Right atrium auricular region (tissue), 2 donors: Measurements from ENCODE around the gene TTLL12. TPM values are rescaled to one million over a fixed set of nuclear protein-coding genes. Genes with fewer than 3 reads are reported as not detected.
A peak's percentile ranks its signal among the peaks of the same experiment; 100 is the strongest.
"Not testable (repeated sequence)": the region's sequence is repeated elsewhere in the genome, so short reads cannot be mapped to it uniquely, and the experiment has no call there.

ENCODE experiments used
- DNase-seq: peaks from one replicate; pipeline ENCODE4 v3.0.0-alpha.2; 2019; ENCODE audit warnings: low spot score
- H3K27ac ChIP-seq, 2 donors: fragments of 200-600 bp; sonication (generic); 1 replicate in 1 of 2; 2 replicates in 1 of 2; pipeline ENCODE4 v1.5.1; 2016 to 2019
- H3K27me3 ChIP-seq, 2 donors: fragments of 200-600 bp; sonication (generic); one replicate each; pipeline versions ENCODE4 v1.5.1 to v1.6.0; 2017 to 2019
- H3K36me3 ChIP-seq: fragments of 200-600 bp; sonication (generic); one replicate; pipeline ENCODE4 v1.5.1; 2016
- H3K4me1 ChIP-seq, 2 donors: fragments of 200-600 bp; sonication (generic); one replicate each; pipeline versions ENCODE4 v1.5.1 to v1.6.0; 2017 to 2019
- H3K4me3 ChIP-seq, 2 donors: fragments of 200-600 bp; sonication (generic); 1 replicate in 1 of 2; 2 replicates in 1 of 2; pipeline ENCODE4 v1.5.1; 2017 to 2019; ENCODE audit warnings: mild to moderate bottlenecking in 1 of 2, moderate library complexity in 1 of 2
- H3K9me3 ChIP-seq, 2 donors: fragments of 200-600 bp; sonication (generic); one replicate each; pipeline ENCODE4 v1.5.1; 2019
- CTCF ChIP-seq, 2 donors: fragments of 200-600 bp; sonication (generic); IDR thresholded peaks; one replicate each; pipeline ENCODE4 v1.5.1; 2019; ENCODE audit warnings: antibody characterized with exemption in 2 of 2
- total RNA-seq, 2 donors: library from RNA; depleted of rRNA; stranded (reverse); fragments of >200 nt; gene quantifications; one replicate each; pipeline ENCODE4 v1.1.0, GENCODE V29; 2016

TTLL12 gene
- total RNA-seq, 2 donors from 2014 or later = 11.4 to 15.1 TPM

- TF ChIP-seq CTCF (IDR thresholded peaks at IDR 0.05) = no peak
Measured at GRCh38 chr22:43148581-43148980, 38.4 kb downstream of the TTLL12 start.

DNA sequence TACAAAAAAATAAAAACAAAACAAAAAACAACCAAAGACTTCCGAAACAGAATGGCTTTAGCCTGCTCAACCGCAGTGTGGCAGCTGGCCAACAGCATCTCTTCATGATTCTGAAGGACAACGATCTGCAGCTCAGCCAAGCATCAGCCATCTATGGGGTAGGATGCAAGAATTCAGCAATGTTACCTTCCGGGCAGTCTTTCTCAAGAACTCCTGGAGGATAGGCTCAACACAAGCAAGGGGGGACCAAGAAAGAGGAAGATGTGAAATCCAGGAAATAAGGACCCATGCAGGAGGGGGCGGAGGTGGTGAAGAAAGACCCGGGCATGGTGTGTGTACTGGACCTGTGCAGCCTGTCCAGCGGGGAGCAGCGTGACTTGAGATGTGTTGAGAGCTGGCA is 39.1 kb downstream of the TTLL12 start:
- no peak for DNase-seq
- Histone ChIP-seq H3K4me1 (peaks cover 0 to 21% of the 10 kb centered on the region in 2 donors), H3K4me3 (no peak overlapping the region), H3K36me3 (no peaks in the 10 kb centered on the region), H3K27me3 (no peaks in the 10 kb centered on the region), H3K9me3 (no peaks in the 10 kb centered on the region), H3K27ac (no peak overlapping the region)
- TF ChIP-seq CTCF (IDR thresholded peaks at IDR 0.05) = no peak

More at GRCh38 chr22:43148581-43148980, 38.4 kb downstream of the TTLL12 start:
- Histone ChIP-seq H3K27me3 (no peaks in the 10 kb centered on the region), H3K27ac (no peak overlapping the region), H3K9me3 (no peaks in the 10 kb centered on the region), H3K4me3 (no peak overlapping the region), H3K36me3 (no peaks in the 10 kb centered on the region), H3K4me1 (peaks cover 0 to 23% of the 10 kb centered on the region in 2 donors)
- no peak for DNase-seq

GRCh38 chr22:43146332-43146731 is 40.6 kb downstream of the TTLL12 start:
- not testable (repeated sequence) for H3K9me3 ChIP-seq, H3K36me3 ChIP-seq, H3K27ac ChIP-seq, H3K4me3 ChIP-seq, DNase-seq, H3K27me3 ChIP-seq
- H3K4me1 ChIP-seq = peaks cover 0 to 23% of the 10 kb centered on the region in 2 donors

GRCh38 chr22:43145371-43145770 is 41.6 kb downstream of the TTLL12 start:
- peaks cover 0 to 20% of the 10 kb centered on the region in 2 donors for H3K4me1 ChIP-seq
- not testable (repeated sequence) for H3K9me3 ChIP-seq, DNase-seq, H3K27ac ChIP-seq, H3K36me3 ChIP-seq, H3K4me3 ChIP-seq, H3K27me3 ChIP-seq

- no peak for DNase-seq
- Histone ChIP-seq H3K27ac (no peak overlapping the region), H3K4me3 (no peak overlapping the region), H3K9me3 (no peaks in the 10 kb centered on the region), H3K4me1 (peaks cover 0 to 20% of the 10 kb centered on the region in 2 donors), H3K36me3 (peaks cover 4% of the 10 kb centered on the region), H3K27me3 (no peaks in the 10 kb centered on the region)
- TF ChIP-seq CTCF (IDR thresholded peaks at IDR 0.05) = no peak
Measured at GRCh38 chr22:43144949-43145348, 42.0 kb downstream of the TTLL12 start.

GRCh38 chr22:43142880-43143562 is 43.9 kb downstream of the TTLL12 start, which contains the start of gene MCAT:
TSS of gene MCAT (minus strand) at chr22:43143398. CDS start at chr22:43143348, 50 bp downstream.
- no peak for TF ChIP-seq CTCF (IDR thresholded peaks at IDR 0.05)
- H3K9me3 ChIP-seq = no peaks in the 10 kb centered on the region
- H3K4me1 ChIP-seq = peaks cover 0 to 20% of the 10 kb centered on the region in 2 donors
- H3K4me3 ChIP-seq = peak within 1 kb of the TSS; percentile 95 to 97
- H3K36me3 ChIP-seq = peaks cover 18% of the 10 kb centered on the region
- peak; percentile 83 for DNase-seq
- H3K27ac ChIP-seq = peak within 1 kb of the TSS; percentile 65 to 84
- no peaks in the 10 kb centered on the region for H3K27me3 ChIP-seq

DNA sequence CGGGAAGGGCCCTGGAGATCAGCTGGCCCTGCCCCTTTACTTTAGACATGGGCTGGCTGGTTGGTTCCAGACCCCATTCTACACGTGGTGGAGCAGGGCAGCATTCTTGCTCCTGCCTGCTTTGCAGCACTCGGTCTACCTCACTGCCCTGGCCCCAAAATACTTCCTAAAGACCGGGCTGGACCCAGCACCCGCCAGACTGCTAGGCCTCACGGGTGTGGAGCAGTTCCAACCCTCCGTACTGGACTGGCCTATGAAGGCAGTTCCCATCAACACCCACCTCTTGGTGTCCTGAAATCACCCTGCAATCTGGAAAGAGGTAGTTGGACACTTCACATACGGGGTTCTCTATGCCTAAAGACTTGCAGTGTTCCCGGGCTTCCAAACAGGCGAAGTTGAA is 50.1 kb downstream of the TTLL12 start:
- Histone ChIP-seq H3K27me3 (no peaks in the 10 kb centered on the region), H3K4me1 (peaks cover 0 to 16% of the 10 kb centered on the region in 2 donors), H3K36me3 (peaks cover 52% of the 10 kb centered on the region), H3K4me3 (no peak overlapping the region), H3K9me3 (no peaks in the 10 kb centered on the region), H3K27ac (no peak overlapping the region)
- no peak for DNase-seq
- TF ChIP-seq CTCF (IDR thresholded peaks at IDR 0.05) = no peak
